ENCODE results near the gene MAST4. TPM values are rescaled to one million over a fixed set of nuclear protein-coding genes. Genes with fewer than 3 reads are reported as not detected.

MAST4 gene
- total and polyA plus RNA-seq, 2 of the 13 experiments (the other 11 are each of a cell fraction or from before 2014, with no cell fraction given) = 3.4 to 3.7 TPM

DNA sequence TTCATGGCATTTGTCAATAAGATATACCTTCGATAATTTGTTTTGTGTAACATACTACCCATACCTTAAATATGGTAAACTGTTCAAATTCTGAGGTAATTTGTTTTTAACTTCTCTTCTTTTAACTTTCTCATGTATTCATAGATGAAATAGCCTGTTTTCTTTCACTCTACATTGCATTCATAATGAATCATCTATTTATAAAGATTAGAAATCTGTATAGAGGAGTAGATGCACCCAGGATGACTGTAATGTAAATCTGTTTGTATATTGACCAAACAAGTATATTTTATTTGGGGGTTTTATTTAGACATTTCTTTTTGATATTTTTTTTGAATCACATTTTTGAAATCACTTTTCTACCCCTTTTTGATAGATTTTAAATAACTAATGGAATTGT, 455.8 kb downstream of the MAST4 start:
- WGBS (ENCODE audit: low lambda C conversion rate) = 86% methylated on average over 1 of the region's 1 CpG
- Histone ChIP-seq H2AFZ (ENCODE audit: low read length) (no peak overlapping the region), H3K36me3 (replicated peaks in 1 of 2; ENCODE audit: control insufficient read depth in 1 of 2, insufficient read depth in 2 of 2, low read length in 2 of 2) (no peaks in the 10 kb centered on the region), H3K9me3 (ENCODE audit: low read length) (no peaks in the 10 kb centered on the region), H3K27ac (ENCODE audit: extremely low read length, insufficient read depth, low read length) (no peak overlapping the region), H4K20me1 (ENCODE audit: insufficient read depth, low read length) (no peaks in the 10 kb centered on the region), H3K4me3 (replicated peaks in 1 of 3; ENCODE audit: insufficient read depth in 1 of 3, low read depth in 2 of 3, low read length in 3 of 3) (no peak overlapping the region), H3K4me1 (ENCODE audit: insufficient read depth, low read length) (no peaks in the 10 kb centered on the region), H3K4me2 (ENCODE audit: low read depth, low read length) (no peak overlapping the region), H3K79me2 (ENCODE audit: insufficient read depth, low read length) (no peaks in the 10 kb centered on the region), H3K27me3 (ENCODE audit: control insufficient read depth in 1 of 2, insufficient read depth in 2 of 2, low read length in 2 of 2) (no peaks in the 10 kb centered on the region), H3K9ac (ENCODE audit: insufficient read depth, low read depth, low read length) (no peak overlapping the region)
- intact Hi-C loops (cut with micrococcal nuclease; ENCODE audit: unreplicated experiment) (no loop called here), in situ Hi-C loops (cut with HindIII; ENCODE audit: extremely low pct_ligation_motif_present, low pct_unique_long_range_greater_than_20kb) (no loop called here)
- FAIRE-seq (no peak), ATAC-seq (no peak), DNase-seq (ENCODE audit: low spot score) (no peak)
- no TSS peak for BruUV-seq (replicated peaks)
- CTCF ChIA-PET (ENCODE audit: low intra/inter-chr PET ratio, low total read pairs) = no interaction called here
- TF ChIP-seq, protein P1, sequence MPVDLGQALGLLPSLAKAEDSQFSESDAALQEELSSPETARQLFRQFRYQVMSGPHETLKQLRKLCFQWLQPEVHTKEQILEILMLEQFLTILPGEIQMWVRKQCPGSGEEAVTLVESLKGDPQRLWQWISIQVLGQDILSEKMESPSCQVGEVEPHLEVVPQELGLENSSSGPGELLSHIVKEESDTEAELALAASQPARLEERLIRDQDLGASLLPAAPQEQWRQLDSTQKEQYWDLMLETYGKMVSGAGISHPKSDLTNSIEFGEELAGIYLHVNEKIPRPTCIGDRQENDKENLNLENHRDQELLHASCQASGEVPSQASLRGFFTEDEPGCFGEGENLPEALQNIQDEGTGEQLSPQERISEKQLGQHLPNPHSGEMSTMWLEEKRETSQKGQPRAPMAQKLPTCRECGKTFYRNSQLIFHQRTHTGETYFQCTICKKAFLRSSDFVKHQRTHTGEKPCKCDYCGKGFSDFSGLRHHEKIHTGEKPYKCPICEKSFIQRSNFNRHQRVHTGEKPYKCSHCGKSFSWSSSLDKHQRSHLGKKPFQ (CRISPR knock-in tag; IDR thresholded peaks at IDR 0.05; ENCODE audit: insufficient replicate concordance) = no peak
- TF ChIP-seq RFX5 (IDR thresholded peaks at IDR 0.05; ENCODE audit: low read depth, low read length) (no peak), ZNF558 (CRISPR knock-in tag; IDR thresholded peaks at IDR 0.05; ENCODE audit: borderline replicate concordance) (no peak), ETV5 (CRISPR knock-in tag; IDR thresholded peaks at IDR 0.05; ENCODE audit: borderline replicate concordance) (no peak), ISX (CRISPR knock-in tag; conservative IDR thresholded peaks at IDR 0.05) (no peak), ZNF816 (CRISPR knock-in tag; IDR thresholded peaks at IDR 0.05; ENCODE audit: borderline replicate concordance) (no peak), HMGXB3 (CRISPR knock-in tag; IDR thresholded peaks at IDR 0.05; ENCODE audit: borderline replicate concordance) (no peak), ZSCAN22 (CRISPR knock-in tag; IDR thresholded peaks at IDR 0.05) (no peak)
- TF ChIP-seq, protein P2, sequence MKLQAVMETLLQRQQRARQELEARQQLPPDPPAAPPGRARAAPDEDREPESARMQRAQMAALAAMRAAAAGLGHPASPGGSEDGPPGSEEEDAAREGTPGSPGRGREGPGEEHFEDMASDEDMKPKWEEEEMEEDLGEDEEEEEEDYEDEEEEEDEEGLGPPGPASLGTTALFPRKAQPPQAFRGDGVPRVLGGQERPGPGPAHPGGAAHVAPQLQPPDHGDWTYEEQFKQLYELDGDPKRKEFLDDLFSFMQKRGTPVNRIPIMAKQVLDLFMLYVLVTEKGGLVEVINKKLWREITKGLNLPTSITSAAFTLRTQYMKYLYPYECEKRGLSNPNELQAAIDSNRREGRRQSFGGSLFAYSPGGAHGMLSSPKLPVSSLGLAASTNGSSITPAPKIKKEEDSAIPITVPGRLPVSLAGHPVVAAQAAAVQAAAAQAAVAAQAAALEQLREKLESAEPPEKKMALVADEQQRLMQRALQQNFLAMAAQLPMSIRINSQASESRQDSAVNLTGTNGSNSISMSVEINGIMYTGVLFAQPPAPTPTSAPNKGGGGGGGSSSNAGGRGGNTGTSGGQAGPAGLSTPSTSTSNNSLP (IDR thresholded peaks at IDR 0.05; ENCODE audit: low read depth, low read length) = no peak
- POLR2A ChIA-PET = no interaction called here

All from HepG2 (cell line).